SU-DHL-6 (cell line): ENCODE data around the gene NFYC.
A peak's percentile ranks its signal among the peaks of the same experiment; 100 is the strongest.

Experiments used
- H2AFZ ChIP-seq: fragments of 200-600 bp; sonication (generic); 2 replicates; pipeline ENCODE4 v1.6.1; 2014; ENCODE audit warnings: low read depth, mild to moderate bottlenecking, moderate library complexity, mixed read lengths, antibody characterized with exemption, low read length; ENCODE audit not compliant: severe bottlenecking
- H3F3A ChIP-seq: fragments of 200-600 bp; shearing (Covaris generic); 2 replicates; pipeline ENCODE4 v1.6.0; 2016; ENCODE audit warnings: antibody characterized with exemption, mild to moderate bottlenecking; ENCODE audit not compliant: insufficient read depth
- H3K27ac ChIP-seq: fragments of 200-600 bp; sonication (generic); 2 replicates; pipeline ENCODE4 v1.5.1; 2016; ENCODE audit warnings: low read depth, mild to moderate bottlenecking, low read length, moderate library complexity, mixed read lengths
- H3K27me3 ChIP-seq: fragments of 200-600 bp; sonication (generic), shearing (Covaris generic); 2 replicates; pipeline ENCODE4 v1.6.0; 2014; ENCODE audit warnings: mild to moderate bottlenecking, low read length
- H3K36me3 ChIP-seq: fragments of 200-600 bp; sonication (generic); 2 replicates; pipeline ENCODE4 v1.6.1; 2014; ENCODE audit warnings: mild to moderate bottlenecking, low read length, mixed read lengths
- H3K4me2 ChIP-seq: fragments of 300-600, 200-600 bp; shearing (Covaris generic), sonication (generic); 2 replicates; pipeline ENCODE4 v1.6.0; 2014; ENCODE audit warnings: low read length, low read depth, mild to moderate bottlenecking; ENCODE audit not compliant: poor library complexity, severe bottlenecking
- H3K4me3 ChIP-seq: fragments of 200-600 bp; sonication (generic); 2 replicates; pipeline ENCODE4 v1.5.1; 2014; ENCODE audit warnings: antibody characterized with exemption, low read length, mild to moderate bottlenecking, mixed read lengths; ENCODE audit not compliant: insufficient read depth, poor library complexity, severe bottlenecking
- H3K79me2 ChIP-seq: fragments of 200-600 bp; sonication (generic); 2 replicates; pipeline ENCODE4 v1.6.1; 2014; ENCODE audit warnings: mild to moderate bottlenecking, low read length, moderate library complexity; ENCODE audit not compliant: insufficient read depth
- H3K9ac ChIP-seq: fragments of 200-600 bp; sonication (generic); 2 replicates; pipeline ENCODE4 v1.7.0; 2014; ENCODE audit warnings: mild to moderate bottlenecking, low read length
- H3K9me2 ChIP-seq: fragments of 200-600 bp; sonication (generic); replicated peaks from 2 replicates; pipeline ENCODE4 v1.6.1; 2014; ENCODE audit warnings: low read length; ENCODE audit not compliant: insufficient read depth
- H3K9me3 ChIP-seq: fragments of 200-600 bp; sonication (generic); 2 replicates; pipeline ENCODE4 v1.6.1; 2014; ENCODE audit warnings: low read length, mixed read lengths; ENCODE audit not compliant: insufficient read depth
- H4K20me1 ChIP-seq: fragments of 200-600 bp; sonication (generic); 2 replicates; pipeline ENCODE4 v1.6.1; 2014; ENCODE audit warnings: low read depth, mild to moderate bottlenecking, antibody characterized with exemption, low read length, moderate library complexity, mixed read lengths
- EZH2phosphoT487 ChIP-seq: fragments of 200-600 bp; sonication (generic), shearing (Covaris generic); conservative IDR thresholded peaks from 2 replicates; pipeline ENCODE4 v1.6.1; 2018; ENCODE audit warnings: mild to moderate bottlenecking, antibody characterized with exemption, low read length, moderate library complexity, mixed read lengths
- TF ChIP-seq, protein P1 (sequence below): fragments of 200-600 bp; sonication (generic); IDR thresholded peaks from one replicate; pipeline ENCODE4 v1.5.1; 2017; ENCODE audit warnings: antibody characterized with exemption, mild to moderate bottlenecking, low read length, moderate library complexity; ENCODE audit not compliant: insufficient read depth, poor library complexity, severe bottlenecking

Gene NFYC

DNA sequence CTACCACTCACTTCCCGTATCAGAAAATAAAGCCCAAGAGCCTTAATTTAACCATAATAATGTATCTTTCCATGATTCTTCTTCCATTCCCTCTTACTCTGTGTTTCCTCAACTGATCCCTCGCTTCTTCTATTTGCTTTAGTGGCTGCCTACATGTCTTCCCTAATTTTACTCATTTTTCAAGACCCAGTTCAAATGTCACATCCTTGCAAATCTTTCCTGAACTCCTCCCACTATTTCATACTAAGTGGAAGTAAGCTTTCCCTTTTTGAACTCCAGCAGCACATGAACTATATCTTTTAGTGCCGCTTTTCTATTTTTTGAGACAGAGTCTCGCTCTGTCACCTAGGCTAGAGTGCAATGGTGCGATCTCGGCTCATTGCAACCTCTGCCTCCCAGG lies 3.8 kb upstream of the NFYC start:
- H3F3A ChIP-seq: peaks cover 14% of the 10 kb centered on the region; the same call in 1 of the 2 replicates
- TF ChIP-seq, protein P1, sequence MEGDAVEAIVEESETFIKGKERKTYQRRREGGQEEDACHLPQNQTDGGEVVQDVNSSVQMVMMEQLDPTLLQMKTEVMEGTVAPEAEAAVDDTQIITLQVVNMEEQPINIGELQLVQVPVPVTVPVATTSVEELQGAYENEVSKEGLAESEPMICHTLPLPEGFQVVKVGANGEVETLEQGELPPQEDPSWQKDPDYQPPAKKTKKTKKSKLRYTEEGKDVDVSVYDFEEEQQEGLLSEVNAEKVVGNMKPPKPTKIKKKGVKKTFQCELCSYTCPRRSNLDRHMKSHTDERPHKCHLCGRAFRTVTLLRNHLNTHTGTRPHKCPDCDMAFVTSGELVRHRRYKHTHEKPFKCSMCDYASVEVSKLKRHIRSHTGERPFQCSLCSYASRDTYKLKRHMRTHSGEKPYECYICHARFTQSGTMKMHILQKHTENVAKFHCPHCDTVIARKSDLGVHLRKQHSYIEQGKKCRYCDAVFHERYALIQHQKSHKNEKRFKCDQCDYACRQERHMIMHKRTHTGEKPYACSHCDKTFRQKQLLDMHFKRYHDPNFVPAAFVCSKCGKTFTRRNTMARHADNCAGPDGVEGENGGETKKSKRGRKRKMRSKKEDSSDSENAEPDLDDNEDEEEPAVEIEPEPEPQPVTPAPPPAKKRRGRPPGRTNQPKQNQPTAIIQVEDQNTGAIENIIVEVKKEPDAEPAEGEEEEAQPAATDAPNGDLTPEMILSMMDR: no peak
- TF ChIP-seq EZH2phosphoT487: no peak
- H3K9ac ChIP-seq: no peak overlapping the region
- H3K9me3 ChIP-seq: no peaks in the 10 kb centered on the region
- H3K36me3 ChIP-seq: no peaks in the 10 kb centered on the region
- peaks cover 27% of the 10 kb centered on the region for H3K79me2 ChIP-seq
- H3K27ac ChIP-seq: no peak overlapping the region
- no peak overlapping the region for H3K4me3 ChIP-seq
- no peaks in the 10 kb centered on the region for H3K27me3 ChIP-seq
- H3K4me2 ChIP-seq: no peak overlapping the region
- no peaks in the 10 kb centered on the region for H3K9me2 ChIP-seq
- H2AFZ ChIP-seq: no peak overlapping the region
- H4K20me1 ChIP-seq: no peaks in the 10 kb centered on the region

DNA sequence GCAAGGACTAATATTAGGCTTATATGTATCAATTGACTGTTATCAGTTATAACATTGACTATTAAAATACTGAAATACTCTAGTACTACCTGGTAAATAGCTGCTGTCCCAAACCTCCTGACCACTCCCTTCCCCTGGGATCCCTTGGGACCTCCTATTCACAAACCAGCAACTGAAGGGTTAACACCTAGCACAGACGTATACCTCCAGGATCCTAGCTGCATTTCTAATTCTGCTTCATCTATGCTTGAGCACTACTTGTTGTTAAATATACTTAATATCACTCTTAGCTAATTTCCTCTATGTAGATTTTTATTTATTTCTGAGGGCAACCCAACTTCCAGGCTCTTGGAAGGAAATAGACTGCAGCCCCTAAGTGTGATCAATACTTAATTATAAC lies 1.8 kb upstream of the NFYC start:
- Histone ChIP-seq H3K4me3 (no peak overlapping the region), H3F3A (peaks cover 14% of the 10 kb centered on the region; the same call in 1 of the 2 replicates), H3K4me2 (peak overlapping the region; percentile 98), H3K9me2 (no peaks in the 10 kb centered on the region), H3K27ac (no peak overlapping the region), H3K79me2 (peaks cover 48% of the 10 kb centered on the region), H3K9me3 (no peaks in the 10 kb centered on the region), H3K27me3 (no peaks in the 10 kb centered on the region), H3K9ac (no peak overlapping the region), H2AFZ (no peak overlapping the region), H4K20me1 (no peaks in the 10 kb centered on the region), H3K36me3 (no peaks in the 10 kb centered on the region)
- TF ChIP-seq EZH2phosphoT487: no peak

DNA sequence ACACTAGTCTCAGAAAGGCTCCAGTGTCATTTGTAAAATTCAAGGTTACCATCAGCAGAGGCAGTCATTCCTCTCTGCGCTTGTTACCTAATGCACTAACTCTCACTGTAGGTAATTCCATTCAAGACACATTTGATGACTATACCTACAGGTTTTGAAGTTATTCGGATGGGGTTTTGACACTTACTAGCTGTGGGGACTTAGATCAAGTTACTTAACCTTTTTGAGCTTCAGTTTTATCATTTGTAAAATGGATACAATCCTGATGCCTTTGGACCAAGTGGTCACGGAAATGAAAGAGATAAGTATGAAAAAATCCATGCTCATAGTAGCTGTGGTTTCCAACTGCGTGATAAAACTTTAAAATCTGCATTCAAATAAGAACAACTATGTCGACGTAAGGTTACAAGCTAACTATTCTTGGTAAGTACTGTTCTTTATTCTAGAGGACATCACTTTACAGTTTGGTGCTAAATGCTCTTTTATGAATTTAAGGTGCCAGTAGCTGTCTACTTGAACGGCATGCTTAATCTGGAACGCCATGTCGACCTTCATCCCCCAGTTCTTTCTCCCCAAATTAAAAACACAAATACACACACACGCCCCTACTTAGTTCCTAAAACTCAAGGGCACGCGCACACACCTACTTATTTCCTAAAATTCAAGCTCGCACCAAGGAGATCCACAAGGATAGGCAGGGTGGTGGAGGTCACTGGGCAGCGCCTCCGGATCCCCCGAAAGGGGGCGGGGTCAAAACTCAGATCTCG lies 550 bp upstream of the NFYC start:
- Histone ChIP-seq H3K27ac (peak overlapping the region; percentile 90), H3K9me2 (no peaks in the 10 kb centered on the region), H3K79me2 (peaks cover 60% of the 10 kb centered on the region), H3F3A (peaks cover 14% of the 10 kb centered on the region; the same call in 1 of the 2 replicates), H3K36me3 (no peaks in the 10 kb centered on the region), H3K27me3 (no peaks in the 10 kb centered on the region), H3K4me2 (peak overlapping the region; percentile 98), H3K9me3 (no peaks in the 10 kb centered on the region), H2AFZ (peak overlapping the region; percentile 3), H3K4me3 (peak overlapping the region; percentile 86), H3K9ac (peak overlapping the region; percentile 98), H4K20me1 (no peaks in the 10 kb centered on the region)
- no peak for TF ChIP-seq EZH2phosphoT487
- TF ChIP-seq, protein P1: no peak

DNA sequence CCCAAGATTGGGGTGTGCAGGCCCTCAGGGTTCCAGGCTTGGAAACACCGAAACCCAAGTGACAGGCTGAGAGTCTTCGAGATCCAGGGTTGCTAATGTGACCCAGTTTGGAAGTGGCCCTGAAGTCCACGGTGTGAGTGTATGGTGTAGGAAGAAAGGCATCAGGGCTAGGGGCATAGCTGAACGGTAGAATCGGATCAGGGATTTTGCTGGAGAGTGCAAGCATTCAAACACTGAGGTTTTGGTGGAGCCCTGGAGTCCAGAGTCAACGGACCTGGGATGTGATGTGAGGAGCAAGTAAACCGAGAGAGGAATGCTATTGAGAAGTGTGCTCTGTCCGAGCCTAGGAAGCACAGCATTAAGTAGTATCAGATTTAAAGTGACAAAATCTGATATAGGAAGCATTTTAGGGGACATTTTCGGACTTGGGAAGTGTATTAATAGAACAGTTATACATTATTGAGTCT lies 958 bp downstream of the NFYC start:
- peaks cover 5% of the 10 kb centered on the region; the same call in 1 of the 2 replicates for H3K36me3 ChIP-seq
- peaks cover 14% of the 10 kb centered on the region; the same call in 1 of the 2 replicates for H3F3A ChIP-seq
- H2AFZ ChIP-seq: peak overlapping the region; percentile 50
- H3K4me2 ChIP-seq: peak overlapping the region; percentile 98
- peak overlapping the region; percentile 86 for H3K4me3 ChIP-seq
- H4K20me1 ChIP-seq: no peaks in the 10 kb centered on the region
- no peak for TF ChIP-seq EZH2phosphoT487
- TF ChIP-seq, protein P1: no peak
- H3K79me2 ChIP-seq: peaks cover 75% of the 10 kb centered on the region
- H3K9me2 ChIP-seq: no peaks in the 10 kb centered on the region
- no peaks in the 10 kb centered on the region for H3K27me3 ChIP-seq
- peak overlapping the region; percentile 90 for H3K27ac ChIP-seq
- H3K9ac ChIP-seq: peak overlapping the region; percentile 98
- H3K9me3 ChIP-seq: no peaks in the 10 kb centered on the region
